HPDE6-E6E7 (cell line): Measurements from ENCODE around the gene KAZN.

Experiments used
- DNase-seq: peaks from one replicate; pipeline ENCODE4 v3.0.0; 2011; ENCODE audit warnings: missing footprints; ENCODE audit errors: extremely low spot score

Gene KAZN

GRCh38 chr1:14742181-14742980, 143.9 kb downstream of the KAZN start:
- DNase-seq, result no peak

- DNase-seq, result no peak
These were observed 144.9 kb downstream of the KAZN start for GRCh38 chr1:14743368-14743767.

- no peak for DNase-seq
These were observed 146.7 kb downstream of the KAZN start for GRCh38 chr1:14745001-14745720.

DNA sequence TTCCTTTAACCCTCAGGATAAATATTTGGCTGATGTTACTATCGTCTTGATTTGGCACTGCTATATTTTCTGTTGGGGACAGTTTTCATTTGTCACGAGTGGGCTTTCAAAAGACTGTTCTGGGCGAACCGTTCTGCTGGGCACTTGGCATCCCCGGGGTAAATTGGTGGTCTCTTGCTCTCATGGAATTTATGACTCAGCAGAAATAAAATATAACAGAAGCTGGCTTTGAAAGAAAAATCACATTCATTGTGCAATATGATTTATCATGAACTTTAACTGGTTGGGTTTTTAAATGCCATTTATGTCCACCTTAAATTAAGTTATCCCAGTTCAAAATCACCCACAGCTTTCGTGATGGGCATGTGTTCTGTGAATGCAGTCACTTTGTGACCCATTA, 147.3 kb downstream of the KAZN start:
- no peak for DNase-seq

- no peak for DNase-seq
These were observed 147.9 kb downstream of the KAZN start for GRCh38 chr1:14746393-14746792.

GRCh38 chr1:14748151-14748550, 149.7 kb downstream of the KAZN start:
- no peak for DNase-seq

DNA sequence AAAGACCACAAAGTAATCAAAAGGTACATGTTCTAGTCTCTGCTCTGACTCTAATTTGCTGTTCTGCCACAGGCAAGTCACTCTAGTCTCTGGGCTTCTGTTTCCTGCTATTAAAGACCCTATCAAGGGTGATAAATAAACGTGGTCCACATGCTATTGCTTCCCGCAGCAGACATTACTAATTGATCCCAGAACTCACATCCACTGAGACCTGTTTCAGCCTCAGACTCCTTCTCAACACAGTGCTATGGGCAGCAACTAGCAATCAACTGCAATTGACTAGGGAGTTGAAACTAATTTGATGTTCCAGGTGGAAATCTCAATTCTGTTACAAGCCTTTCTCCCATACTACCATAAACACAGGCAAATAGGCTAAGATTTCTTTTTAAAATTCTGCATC, 150.5 kb downstream of the KAZN start:
- no peak for DNase-seq

DNA sequence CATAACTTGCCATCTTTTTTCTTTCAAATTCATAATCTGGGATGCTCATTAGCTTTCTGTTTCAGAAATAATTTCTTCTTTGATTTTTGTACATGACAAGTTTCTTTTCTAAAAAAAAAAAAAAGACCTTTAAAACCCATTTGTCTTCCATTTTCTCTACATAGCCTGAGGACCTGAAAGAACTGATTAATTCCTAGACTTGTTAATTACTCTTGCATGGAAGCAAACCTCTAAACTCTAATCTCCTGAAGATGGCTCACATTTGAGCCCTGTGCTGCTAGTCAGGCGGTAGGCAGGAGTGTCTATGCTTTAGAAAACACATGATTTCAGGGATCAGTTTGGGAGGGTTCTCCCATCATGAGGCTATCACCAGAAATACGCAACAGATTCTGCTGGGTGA, 152.0 kb downstream of the KAZN start:
- DNase-seq, result no peak

DNA sequence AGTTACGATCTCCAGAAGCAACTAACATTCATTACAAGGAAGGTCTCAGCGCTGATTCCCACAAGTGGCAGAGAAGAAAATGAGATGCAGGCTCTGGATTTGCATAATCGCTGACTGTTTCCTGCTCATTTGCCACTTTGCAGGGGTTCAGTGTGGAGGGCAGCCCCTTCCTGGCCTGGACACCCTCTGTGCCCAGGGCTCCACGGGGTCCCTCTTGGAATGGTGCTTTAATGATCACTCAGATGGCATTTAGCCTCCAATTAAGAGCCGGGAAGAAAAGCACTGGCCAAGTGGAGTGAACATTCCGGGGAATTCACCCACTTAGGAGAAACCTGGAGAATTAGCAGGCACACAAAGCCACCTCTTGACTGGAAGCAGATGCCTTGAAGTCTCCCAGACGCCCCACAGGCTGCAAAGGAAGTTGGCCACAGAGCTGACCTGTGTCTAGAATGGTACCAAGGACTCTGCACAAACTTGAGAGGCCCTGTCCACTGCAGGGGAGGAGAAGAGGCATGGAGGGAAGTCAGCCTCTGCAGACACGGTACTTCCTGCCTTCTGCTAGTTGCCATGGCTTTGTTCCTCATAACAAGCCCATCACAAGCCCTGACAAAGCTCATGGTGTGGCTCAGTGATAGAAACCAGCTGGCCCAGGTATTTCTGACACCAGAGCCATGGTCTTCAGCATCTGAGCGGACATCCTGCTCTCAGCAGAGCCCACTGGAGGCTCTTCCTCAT, 157.2 kb downstream of the KAZN start:
- no peak for DNase-seq

- no peak for DNase-seq
These were observed 158.3 kb downstream of the KAZN start for GRCh38 chr1:14756589-14757285.

DNA sequence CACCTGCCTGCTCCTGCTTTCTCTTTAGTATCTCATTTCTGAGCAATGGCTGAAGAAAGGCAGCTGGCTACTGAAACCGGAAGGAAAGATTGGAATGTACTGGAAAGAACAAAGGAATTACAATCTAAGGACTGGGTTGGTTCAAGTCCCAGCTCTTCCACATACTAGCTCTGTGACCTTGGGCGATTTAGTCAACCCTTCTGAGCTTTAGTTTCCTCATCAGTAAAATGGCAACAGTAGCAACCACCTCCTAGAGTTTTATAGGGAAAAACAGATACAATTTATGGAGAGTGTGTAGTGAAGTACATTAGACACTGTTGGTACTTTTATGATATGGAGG, 158.8 kb downstream of the KAZN start:
- DNase-seq, result no peak

DNA sequence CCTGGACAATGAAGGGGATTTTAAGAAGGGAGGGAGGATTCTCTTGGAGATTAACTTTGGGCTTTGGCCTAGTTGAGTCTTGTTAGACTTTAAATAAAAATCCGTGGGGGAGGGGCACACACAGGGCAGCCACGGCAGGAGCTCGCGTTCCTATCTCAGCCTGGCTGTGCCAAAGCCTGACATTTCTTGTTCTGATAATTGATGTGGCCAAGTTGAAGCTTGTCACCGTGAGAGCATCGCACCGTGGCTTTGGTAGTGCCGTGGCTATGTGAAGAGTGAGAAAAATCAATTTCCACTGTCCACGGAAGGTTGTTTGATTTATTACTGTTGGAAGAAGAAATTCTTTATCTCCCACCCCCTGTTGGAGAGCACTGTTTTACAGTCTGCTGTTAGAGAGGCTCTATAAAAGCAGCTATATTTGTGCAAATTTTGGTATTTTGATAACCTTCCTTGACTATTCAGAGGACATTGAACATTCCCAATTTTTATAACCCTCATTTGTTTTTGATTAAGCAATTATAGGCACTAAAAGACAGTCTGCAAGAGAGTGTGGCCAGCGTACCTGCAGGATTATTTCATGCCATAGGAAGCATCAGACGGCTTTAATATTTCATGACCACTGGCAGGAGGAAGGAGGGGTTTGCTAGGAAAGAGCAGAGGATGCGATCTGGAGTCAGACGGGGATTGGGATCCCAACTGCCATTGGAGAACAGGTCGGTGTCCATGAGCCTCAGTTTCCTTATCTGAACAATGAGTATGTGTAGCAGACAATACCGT, 160.7 kb downstream of the KAZN start:
- DNase-seq, result no peak

GRCh38 chr1:14759843-14760242, 161.4 kb downstream of the KAZN start:
- no peak for DNase-seq

DNA sequence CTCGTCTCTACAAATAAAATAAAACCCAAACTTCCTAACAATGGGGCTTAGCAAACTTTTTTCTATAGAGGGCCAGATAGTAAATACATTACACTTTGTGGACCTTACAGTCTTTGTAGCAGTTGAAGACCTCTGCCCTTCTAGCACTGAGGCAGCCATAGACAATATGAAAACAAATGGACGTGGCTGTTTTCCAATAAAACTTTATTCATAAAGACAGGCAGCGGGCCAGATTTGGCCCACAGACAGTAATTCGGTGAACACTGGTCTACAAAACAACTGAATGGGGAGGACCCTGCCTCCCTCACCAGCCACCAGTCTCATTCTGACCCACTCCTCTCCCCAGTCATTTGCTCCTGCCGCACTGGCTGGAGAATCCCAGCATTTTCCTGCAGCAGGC, 162.3 kb downstream of the KAZN start:
- no peak for DNase-seq

GRCh38 chr1:14761291-14762153, 163.0 kb downstream of the KAZN start:
- no peak for DNase-seq

- DNase-seq, result no peak
These were observed 165.5 kb downstream of the KAZN start for GRCh38 chr1:14763977-14764376.

GRCh38 chr1:14765773-14766172, 167.3 kb downstream of the KAZN start:
- no peak for DNase-seq

DNA sequence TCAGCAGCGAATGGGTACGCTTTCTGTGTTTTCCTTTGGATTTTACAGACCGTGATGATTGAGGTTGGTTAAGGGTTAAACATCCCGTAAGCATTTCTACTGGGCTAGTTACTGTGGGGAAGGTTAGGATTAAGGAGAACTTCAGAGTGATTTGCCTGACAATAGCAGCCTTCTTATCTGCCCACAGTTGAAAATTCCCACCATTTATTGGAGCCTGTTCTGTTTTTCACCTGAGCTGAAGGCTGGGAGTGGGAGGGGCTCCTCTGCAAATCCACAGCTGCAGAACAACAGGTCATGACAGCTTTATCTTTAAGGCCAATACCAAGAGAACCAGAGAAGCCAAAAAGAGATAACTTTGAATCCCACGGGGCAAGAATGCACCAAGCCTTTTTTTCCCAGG, 168.6 kb downstream of the KAZN start:
- DNase-seq, result no peak

DNA sequence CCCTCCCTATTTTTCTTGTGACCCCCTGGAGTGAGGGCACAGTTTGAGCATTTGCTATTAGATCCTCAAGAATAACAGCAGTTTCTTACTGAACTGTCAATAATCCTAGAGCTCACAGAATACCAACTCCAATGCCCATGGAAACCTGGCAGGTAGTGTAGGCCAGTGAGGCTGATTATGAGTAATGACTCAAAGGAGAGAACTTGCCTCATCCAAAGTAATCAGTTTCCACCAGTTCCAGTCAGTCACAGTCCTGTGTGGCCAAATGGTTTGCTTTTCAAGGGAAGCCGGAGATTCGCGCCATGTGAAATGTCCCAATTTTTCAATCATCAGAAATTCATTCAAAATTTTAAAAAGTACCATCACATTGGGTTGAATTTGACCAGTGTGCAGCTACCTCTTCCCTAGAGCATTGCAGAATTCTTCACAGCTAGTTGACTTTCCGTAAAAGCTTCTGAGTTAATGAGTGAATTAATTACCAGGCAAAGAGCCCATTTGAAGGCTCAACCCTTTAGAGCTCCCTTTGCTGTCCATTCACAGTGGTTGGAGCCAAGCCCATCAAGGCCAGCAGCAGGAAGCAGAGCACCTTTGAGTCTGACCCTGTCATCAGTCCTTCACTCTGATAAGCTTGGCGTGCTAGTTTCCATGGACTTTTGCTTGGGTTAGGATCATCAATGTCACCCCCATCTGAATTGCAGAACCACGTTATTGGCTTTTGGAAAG, 170.3 kb downstream of the KAZN start:
- no peak for DNase-seq
